HepG2 (cell line): Measurements from ENCODE around the gene SFT2D1. TPM values are rescaled to one million over a fixed set of nuclear protein-coding genes. Genes with fewer than 3 reads are reported as not detected.
A peak's percentile ranks its signal among the peaks of the same experiment; 100 is the strongest.

Experiments
- ATM ChIP-seq: fragments of 450-650 bp; IDR thresholded peaks from 2 replicates; pipeline ENCODE4 v1.7.1; 2017; ENCODE audit warnings: mild to moderate bottlenecking, borderline replicate concordance
- EED ChIP-seq: sonication (generic); formaldehyde crosslinking; IDR thresholded peaks from 2 replicates; pipeline ENCODE4 v1.5.0; 2020; ENCODE audit warnings: mild to moderate bottlenecking, missing genetic modification reagents
- GABPB1 ChIP-seq: IDR thresholded peaks from 2 replicates; pipeline ENCODE4 v1.6.1; 2016; ENCODE audit warnings: mild to moderate bottlenecking, missing genetic modification reagents, moderate library complexity, missing compliant biosample characterization
- HNRNPK ChIP-seq: fragments of 200-400 bp; formaldehyde crosslinking; IDR thresholded peaks from 2 replicates; pipeline ENCODE4 v1.6.1; 2018; ENCODE audit warnings: low read length, low read depth, moderate library complexity, mild to moderate bottlenecking; ENCODE audit not compliant: poor library complexity, severe bottlenecking
- HOXA9 ChIP-seq: sonication (generic); formaldehyde crosslinking; IDR thresholded peaks from 2 replicates; pipeline ENCODE4 v1.8.1; 2022; ENCODE audit warnings: missing genetic modification reagents, mild to moderate bottlenecking, moderate library complexity, borderline replicate concordance
- KDM5A ChIP-seq: fragments of 200-600 bp; sonication (generic); IDR thresholded peaks from 2 replicates; pipeline ENCODE4 v1.7.0; 2018; ENCODE audit warnings: antibody characterized with exemption, mild to moderate bottlenecking, low read length, borderline replicate concordance
- KLF11 ChIP-seq: IDR thresholded peaks from 2 replicates; pipeline ENCODE4 v1.6.1; 2016; ENCODE audit warnings: missing compliant biosample characterization
- NFKB2 ChIP-seq: sonication (generic); formaldehyde crosslinking; IDR thresholded peaks from 2 replicates; pipeline ENCODE4 v1.4.0; 2020; ENCODE audit warnings: missing genetic modification reagents, borderline replicate concordance
- POLR2AphosphoS5 ChIP-seq: IDR thresholded peaks from 2 replicates; pipeline ENCODE4 v1.6.1; 2012; ENCODE audit warnings: low read depth, low read length
- TAF1 ChIP-seq: sonication (generic); formaldehyde crosslinking; IDR thresholded peaks from 2 replicates; pipeline ENCODE4 v1.4.0; 2020; ENCODE audit warnings: missing genetic modification reagents
- TCF7L2 ChIP-seq: IDR thresholded peaks from 2 replicates; pipeline ENCODE4 v1.6.1; 2011; ENCODE audit warnings: mild to moderate bottlenecking, low read depth, low read length, moderate library complexity
- TEAD2 ChIP-seq: sonication (generic); formaldehyde crosslinking; IDR thresholded peaks from 2 replicates; pipeline ENCODE4 v1.9.0; 2021; ENCODE audit warnings: missing genetic modification reagents
- ZFP41 ChIP-seq: sonication (generic); formaldehyde crosslinking; IDR thresholded peaks from 2 replicates; pipeline ENCODE4 v1.4.0; 2020; ENCODE audit warnings: mild to moderate bottlenecking, missing genetic modification reagents, borderline replicate concordance
- ZFYVE20 ChIP-seq: sonication (generic); formaldehyde crosslinking; IDR thresholded peaks from 2 replicates; pipeline ENCODE4 v1.8.0; 2023; ENCODE audit warnings: low read depth, mild to moderate bottlenecking, moderate library complexity, missing genetic modification reagents, borderline replicate concordance
- ZNF274 ChIP-seq: sonication (generic); formaldehyde crosslinking; IDR thresholded peaks from 2 replicates; pipeline ENCODE4 v1.5.1; 2020; ENCODE audit warnings: mild to moderate bottlenecking, missing genetic modification reagents
- ZNF354B ChIP-seq: sonication (generic); formaldehyde crosslinking; IDR thresholded peaks from 2 replicates; pipeline ENCODE4 v1.8.0; 2022; ENCODE audit warnings: mild to moderate bottlenecking, missing genetic modification reagents
- ZNF367 ChIP-seq: sonication (generic); formaldehyde crosslinking; IDR thresholded peaks from 2 replicates; pipeline ENCODE4 v1.4.0; 2020; ENCODE audit warnings: missing genetic modification reagents, borderline replicate concordance
- polyA plus RNA-seq, 8 experiments: library from polyadenylated mRNA; depleted of rRNA in 3 of 8; stranded (reverse) in 7 of 8; unstranded in 1 of 8; fragments of >200 nt; fragmentation: Illumina TruSeq in 4 of 8; extraction: Trizol in 4 of 8; gene quantifications; 2 replicates each; pipeline versions ENCODE4 v1.2.1 to v1.2.3, GENCODE V29; 2011 to 2016; ENCODE audit warnings: low read depth in 4 of 8, missing spikeins in 1 of 8, mixed read lengths in 1 of 8; ENCODE audit not compliant: insufficient read depth in 1 of 8
- total RNA-seq, 5 experiments: library from RNA; depleted of rRNA; stranded (reverse); fragments of >200 nt; fragmentation: Illumina TruSeq; extraction: Trizol; gene quantifications; 2 replicates each; pipeline ENCODE4 v1.2.3, GENCODE V29; 2016; ENCODE audit warnings: low read depth in 1 of 5
- TF ChIP-seq, protein P1 (sequence below): IDR thresholded peaks from 2 replicates; pipeline ENCODE4 v1.6.1; 2012; ENCODE audit warnings: low read length, improper control_type of control experiment
- TF ChIP-seq, protein P2 (sequence below): sonication (generic); formaldehyde crosslinking; IDR thresholded peaks from 2 replicates; pipeline ENCODE4 v1.5.1; 2020; ENCODE audit warnings: mild to moderate bottlenecking, missing genetic modification reagents, borderline replicate concordance
- TF ChIP-seq, protein P3 (sequence below): sonication (generic); formaldehyde crosslinking; IDR thresholded peaks from 2 replicates; pipeline ENCODE4 v1.5.1; 2020; ENCODE audit warnings: missing genetic modification reagents, mild to moderate bottlenecking, borderline replicate concordance
- TF ChIP-seq, protein P4 (sequence below): IDR thresholded peaks from 2 replicates; pipeline ENCODE4 v1.6.1; 2016; ENCODE audit warnings: missing compliant biosample characterization, missing genetic modification reagents, borderline replicate concordance
- TF ChIP-seq, protein P5 (sequence below): sonication (generic); formaldehyde crosslinking; IDR thresholded peaks from 2 replicates; pipeline ENCODE4 v1.5.1; 2020; ENCODE audit warnings: missing genetic modification reagents, mild to moderate bottlenecking, borderline replicate concordance

Gene SFT2D1
- total and polyA plus RNA-seq, 2 of the 13 experiments (the other 11 are each of a cell fraction or from before 2014, with no cell fraction given), result 115 to 147 TPM

DNA sequence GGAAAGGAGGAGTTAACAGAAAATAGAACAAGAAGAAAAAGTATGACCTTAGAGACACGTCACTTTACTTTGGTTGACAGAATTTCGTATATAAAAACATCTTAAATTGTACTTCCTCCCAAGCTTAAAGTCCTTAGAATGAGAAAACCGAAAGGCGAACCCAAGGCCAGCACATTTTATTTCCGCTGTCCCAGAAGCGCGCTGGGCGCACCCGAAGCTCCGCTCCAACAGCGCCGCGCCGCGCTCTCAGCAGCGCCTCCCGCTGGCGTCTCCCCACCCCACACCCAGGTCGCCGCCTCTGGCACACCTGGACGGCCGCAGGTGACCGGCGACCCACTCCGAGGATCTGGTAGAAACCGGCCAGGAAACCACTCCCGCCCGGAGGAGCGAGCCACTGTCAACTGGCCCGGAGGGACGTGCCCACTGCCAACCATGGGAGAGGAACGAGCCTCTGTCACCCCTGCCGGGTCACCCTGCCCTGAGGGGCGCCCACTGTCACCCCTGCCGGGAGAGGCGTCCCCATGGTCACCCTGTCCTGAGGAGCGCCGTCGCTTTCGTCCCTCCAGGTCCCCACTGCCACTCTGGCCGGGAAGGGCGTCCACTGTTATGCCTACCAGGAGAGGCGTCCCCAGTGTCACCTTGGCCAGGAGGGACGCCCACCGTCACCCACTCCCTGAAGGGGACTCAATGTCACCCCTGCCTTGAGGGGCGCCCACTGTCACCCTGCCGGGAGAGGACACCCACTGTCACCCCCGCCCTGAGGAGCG is 39.6 kb upstream of the SFT2D1 start (continued):
- TF ChIP-seq, protein P1, sequence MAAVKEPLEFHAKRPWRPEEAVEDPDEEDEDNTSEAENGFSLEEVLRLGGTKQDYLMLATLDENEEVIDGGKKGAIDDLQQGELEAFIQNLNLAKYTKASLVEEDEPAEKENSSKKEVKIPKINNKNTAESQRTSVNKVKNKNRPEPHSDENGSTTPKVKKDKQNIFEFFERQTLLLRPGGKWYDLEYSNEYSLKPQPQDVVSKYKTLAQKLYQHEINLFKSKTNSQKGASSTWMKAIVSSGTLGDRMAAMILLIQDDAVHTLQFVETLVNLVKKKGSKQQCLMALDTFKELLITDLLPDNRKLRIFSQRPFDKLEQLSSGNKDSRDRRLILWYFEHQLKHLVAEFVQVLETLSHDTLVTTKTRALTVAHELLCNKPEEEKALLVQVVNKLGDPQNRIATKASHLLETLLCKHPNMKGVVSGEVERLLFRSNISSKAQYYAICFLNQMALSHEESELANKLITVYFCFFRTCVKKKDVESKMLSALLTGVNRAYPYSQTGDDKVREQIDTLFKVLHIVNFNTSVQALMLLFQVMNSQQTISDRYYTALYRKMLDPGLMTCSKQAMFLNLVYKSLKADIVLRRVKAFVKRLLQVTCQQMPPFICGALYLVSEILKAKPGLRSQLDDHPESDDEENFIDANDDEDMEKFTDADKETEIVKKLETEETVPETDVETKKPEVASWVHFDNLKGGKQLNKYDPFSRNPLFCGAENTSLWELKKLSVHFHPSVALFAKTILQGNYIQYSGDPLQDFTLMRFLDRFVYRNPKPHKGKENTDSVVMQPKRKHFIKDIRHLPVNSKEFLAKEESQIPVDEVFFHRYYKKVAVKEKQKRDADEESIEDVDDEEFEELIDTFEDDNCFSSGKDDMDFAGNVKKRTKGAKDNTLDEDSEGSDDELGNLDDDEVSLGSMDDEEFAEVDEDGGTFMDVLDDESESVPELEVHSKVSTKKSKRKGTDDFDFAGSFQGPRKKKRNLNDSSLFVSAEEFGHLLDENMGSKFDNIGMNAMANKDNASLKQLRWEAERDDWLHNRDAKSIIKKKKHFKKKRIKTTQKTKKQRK, result no peak
- TF ChIP-seq KLF11 (CRISPR knock-in tag), result peak; percentile 48; the same call in 1 of the 2 replicates
- TF ChIP-seq, protein P2, sequence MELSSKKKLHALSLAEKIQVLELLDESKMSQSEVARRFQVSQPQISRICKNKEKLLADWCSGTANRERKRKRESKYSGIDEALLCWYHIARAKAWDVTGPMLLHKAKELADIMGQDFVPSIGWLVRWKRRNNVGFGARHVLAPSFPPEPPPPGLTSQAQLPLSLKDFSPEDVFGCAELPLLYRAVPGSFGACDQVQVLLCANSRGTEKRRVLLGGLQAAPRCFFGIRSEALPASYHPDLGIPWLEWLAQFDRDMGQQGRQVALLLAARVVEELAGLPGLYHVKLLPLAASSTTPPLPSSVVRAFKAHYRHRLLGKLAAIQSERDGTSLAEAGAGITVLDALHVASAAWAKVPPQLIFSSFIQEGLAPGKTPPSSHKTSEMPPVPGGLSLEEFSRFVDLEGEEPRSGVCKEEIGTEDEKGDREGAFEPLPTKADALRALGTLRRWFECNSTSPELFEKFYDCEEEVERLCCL, result no peak
- no peak for TF ChIP-seq EED (CRISPR knock-in tag)
- no peak for TF ChIP-seq ZFYVE20
- TF ChIP-seq, protein P3, sequence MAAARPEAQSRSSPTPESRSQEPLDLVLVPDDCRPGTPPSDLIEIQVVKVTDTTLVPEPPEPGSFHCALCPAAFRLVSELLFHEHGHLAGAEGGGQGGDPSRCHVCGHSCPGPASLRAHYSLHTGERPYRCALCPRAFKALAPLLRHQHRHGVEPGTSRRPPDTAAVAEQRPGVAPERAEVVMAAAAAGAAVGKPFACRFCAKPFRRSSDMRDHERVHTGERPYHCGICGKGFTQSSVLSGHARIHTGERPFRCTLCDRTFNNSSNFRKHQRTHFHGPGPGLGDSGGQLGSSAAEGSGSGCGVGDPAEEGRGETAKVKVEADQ (CRISPR knock-in tag), result no peak
- peak; percentile 56; the same call in 1 of the 2 replicates for TF ChIP-seq TAF1
- TF ChIP-seq HNRNPK, result no peak
- peak; percentile 85 for TF ChIP-seq ZNF274
- TF ChIP-seq, protein P4, sequence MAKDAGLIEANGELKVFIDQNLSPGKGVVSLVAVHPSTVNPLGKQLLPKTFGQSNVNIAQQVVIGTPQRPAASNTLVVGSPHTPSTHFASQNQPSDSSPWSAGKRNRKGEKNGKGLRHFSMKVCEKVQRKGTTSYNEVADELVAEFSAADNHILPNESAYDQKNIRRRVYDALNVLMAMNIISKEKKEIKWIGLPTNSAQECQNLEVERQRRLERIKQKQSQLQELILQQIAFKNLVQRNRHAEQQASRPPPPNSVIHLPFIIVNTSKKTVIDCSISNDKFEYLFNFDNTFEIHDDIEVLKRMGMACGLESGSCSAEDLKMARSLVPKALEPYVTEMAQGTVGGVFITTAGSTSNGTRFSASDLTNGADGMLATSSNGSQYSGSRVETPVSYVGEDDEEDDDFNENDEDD (CRISPR knock-in tag), result peak; percentile 69; the same call in 1 of the 2 replicates
- no peak for TF ChIP-seq ZFP41 (CRISPR knock-in tag)
- no peak for TF ChIP-seq TEAD2 (CRISPR knock-in tag)
- TF ChIP-seq ZNF354B (CRISPR knock-in tag), result 0 out of 2 replicates have a peak, but pooled peaks have one; percentile 58
- no peak for TF ChIP-seq TCF7L2
- no peak for TF ChIP-seq ATM
- no peak for TF ChIP-seq ZNF367 (CRISPR knock-in tag)
- TF ChIP-seq POLR2AphosphoS5, result peak; percentile 62
- TF ChIP-seq HOXA9 (CRISPR knock-in tag), result no peak
- peak; percentile 87 for TF ChIP-seq GABPB1 (CRISPR knock-in tag)
- TF ChIP-seq KDM5A, result peak; percentile 44; the same call in 1 of the 2 replicates
- TF ChIP-seq, protein P5, sequence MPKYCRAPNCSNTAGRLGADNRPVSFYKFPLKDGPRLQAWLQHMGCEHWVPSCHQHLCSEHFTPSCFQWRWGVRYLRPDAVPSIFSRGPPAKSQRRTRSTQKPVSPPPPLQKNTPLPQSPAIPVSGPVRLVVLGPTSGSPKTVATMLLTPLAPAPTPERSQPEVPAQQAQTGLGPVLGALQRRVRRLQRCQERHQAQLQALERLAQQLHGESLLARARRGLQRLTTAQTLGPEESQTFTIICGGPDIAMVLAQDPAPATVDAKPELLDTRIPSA, result peak; percentile 56; the same call in 1 of the 2 replicates
- TF ChIP-seq NFKB2 (CRISPR knock-in tag), result peak; percentile 52; the same call in 1 of the 2 replicates
